Measurements from ENCODE around the gene REEP1.

REEP1 gene

DNA sequence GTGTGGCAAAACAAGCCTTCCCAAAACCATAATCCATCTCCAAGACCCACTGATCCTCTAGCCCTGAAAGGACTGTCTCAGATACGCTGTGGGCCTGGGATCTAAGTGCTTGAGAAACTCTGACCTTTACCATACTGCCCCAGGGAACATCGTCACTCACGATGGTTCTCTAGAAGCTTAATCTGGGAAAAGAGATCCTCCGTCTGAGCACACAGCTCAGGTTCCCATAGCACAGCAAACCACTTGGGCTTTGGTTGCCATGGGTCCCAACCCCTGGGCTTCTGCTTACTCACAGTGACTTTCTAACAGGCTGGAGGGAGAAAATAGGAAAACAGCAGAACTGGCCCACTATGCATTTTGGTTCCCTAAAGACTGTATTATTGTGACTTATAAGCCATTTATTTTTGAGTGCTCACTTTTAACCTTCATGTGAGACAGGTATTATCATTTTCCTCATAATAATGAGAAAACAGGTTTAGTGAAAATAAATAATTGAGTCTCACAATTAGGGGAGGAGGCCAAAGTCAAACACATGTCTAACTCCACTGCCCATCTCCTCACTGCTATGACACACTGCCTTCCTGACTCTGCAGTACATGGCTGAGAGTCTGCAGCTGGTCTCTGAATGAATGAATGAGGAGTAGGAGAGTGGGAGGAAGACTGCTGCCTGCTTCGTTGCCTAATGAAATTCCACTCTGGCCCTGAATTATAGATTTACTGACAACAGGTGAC lies 46.7 kb downstream of the REEP1 start:
- Histone ChIP-seq H3K4me3 (no peak overlapping the region), H3K27ac (no peak overlapping the region)

DNA sequence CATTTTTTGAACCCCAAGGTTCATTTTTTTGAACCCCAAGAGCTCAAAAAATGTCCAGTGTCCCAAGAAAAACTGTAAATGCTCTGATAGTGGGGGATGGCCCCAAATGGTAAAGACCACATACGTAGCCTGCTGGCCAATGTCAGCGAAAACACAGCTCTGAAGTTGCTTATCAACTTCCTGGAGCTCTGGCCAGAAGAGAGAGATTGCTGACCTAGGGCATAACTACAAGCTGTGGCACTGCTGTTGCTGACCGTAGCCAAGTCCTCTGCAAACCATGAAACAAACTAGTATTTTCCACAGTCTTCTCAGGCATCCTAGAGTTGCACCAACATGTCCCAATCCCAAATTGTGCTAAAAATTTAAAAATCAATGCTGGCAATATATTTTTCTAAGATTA lies 50.9 kb downstream of the REEP1 start:
- no peak overlapping the region for H3K4me3 ChIP-seq
- H3K27ac ChIP-seq: no peak overlapping the region

DNA sequence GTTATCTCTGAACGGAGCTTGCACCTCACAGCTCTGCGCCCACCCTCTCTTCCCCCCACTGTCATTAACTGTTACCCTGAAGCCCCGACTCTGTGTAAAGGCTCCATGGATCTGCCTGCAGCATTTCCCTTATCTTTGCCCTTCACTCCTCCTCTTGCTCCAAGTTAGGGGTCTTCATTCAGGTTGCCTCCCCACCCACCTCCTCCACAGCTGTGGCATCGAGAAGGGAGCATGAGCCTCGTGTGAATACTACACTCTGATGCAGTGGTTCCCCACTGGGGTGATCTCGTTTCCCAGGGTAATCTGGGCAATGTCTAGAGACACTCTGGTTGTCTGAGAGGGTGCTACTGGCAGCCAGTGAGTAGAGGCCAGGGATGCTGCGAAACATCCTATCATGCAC lies 51.4 kb downstream of the REEP1 start:
- Histone ChIP-seq H3K4me3 (no peak overlapping the region), H3K27ac (no peak overlapping the region)

DNA sequence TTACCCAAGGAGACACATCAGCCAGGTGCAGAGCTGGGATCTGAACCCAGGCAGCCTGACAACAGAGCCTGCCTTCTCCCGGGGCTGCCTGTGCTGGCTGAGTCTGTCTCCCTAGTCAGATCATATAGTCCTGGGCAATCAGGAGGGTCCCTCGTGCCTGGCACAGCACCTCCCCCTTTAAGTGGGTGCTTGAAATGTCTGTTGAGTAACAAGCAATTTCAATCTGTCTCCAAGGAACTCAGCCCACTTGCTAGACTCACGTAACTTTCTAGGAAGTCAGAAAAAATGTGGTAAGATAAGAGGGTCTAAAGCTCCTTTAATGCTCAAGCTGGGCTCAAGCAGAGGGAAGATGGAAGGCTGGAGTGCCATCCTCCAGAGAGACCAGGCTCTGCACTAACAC lies 51.9 kb downstream of the REEP1 start:
- H3K27ac ChIP-seq: no peak overlapping the region
- no peak overlapping the region for H3K4me3 ChIP-seq

DNA sequence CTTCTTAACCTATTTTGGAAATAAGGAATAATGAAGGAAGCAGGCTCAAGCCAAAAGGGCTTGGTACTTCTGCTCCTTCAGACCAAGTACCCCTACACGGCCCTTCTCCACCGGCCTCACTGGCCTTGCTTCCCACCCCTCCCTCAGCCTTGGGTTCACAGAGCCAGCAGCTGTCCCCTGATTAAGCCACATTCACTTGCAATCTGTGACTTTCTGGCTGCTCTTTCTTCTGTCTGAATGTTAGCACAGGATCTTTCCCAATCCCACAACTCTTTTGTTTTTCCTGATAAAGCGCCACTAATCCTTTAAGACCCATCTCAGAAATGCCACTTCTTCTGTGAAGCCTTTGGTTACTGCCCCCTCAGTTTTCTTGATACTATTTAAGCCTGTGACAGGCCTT lies 52.4 kb downstream of the REEP1 start:
- Histone ChIP-seq H3K27ac (no peak overlapping the region), H3K4me3 (no peak overlapping the region)

DNA sequence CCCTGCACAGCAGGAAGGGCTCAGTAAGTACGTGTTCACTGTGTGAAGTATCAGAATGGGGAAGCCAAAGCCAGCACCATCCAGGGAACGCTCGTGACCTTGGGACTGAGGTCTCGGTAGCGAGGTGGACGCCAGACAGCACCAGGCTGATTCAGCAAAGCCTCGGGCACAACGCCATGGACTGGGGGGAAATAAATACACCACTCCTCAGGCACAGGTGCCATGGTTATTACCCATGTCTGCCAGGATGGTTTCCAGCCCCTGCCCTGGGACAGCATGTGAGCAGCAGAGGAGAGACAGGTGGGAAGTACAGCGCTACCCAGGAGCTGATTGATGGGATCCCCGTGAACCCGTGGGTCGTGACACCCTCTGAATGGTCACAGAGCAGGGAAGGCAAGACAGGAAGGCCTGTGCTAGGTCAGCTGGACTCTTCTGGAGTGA lies 53.0 kb downstream of the REEP1 start:
- H3K27ac ChIP-seq: no peak overlapping the region
- no peak overlapping the region for H3K4me3 ChIP-seq

DNA sequence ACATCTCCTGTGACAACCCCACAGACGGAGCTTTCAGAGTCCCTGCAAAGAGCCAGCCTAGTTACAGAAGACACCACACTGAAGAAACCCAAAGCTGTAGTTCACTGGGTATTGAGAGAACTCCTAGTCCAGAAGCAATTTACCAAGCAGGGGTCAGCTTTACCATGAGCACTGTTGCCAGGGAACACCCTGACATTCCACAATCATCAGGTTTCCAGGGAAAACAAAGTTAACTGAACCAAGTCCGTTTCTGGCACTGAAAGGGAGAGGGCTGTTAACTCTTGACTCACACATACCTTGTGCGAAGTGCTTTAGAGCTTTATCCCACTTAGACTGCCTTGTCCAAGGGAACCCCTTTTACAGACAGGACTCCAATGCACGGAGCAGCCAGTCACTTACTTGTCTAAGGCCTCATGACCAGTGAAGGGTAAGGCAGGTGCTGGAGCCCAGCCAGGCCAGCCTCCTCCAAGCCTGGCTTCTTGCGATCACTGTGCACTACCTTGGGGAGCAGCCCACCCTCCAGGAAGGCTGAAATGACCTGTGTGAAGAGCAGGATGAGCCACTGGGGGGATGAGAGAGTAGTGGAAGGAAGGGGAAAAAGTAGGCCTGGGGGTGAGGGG lies 53.9 kb downstream of the REEP1 start:
- no peak overlapping the region for H3K27ac ChIP-seq

DNA sequence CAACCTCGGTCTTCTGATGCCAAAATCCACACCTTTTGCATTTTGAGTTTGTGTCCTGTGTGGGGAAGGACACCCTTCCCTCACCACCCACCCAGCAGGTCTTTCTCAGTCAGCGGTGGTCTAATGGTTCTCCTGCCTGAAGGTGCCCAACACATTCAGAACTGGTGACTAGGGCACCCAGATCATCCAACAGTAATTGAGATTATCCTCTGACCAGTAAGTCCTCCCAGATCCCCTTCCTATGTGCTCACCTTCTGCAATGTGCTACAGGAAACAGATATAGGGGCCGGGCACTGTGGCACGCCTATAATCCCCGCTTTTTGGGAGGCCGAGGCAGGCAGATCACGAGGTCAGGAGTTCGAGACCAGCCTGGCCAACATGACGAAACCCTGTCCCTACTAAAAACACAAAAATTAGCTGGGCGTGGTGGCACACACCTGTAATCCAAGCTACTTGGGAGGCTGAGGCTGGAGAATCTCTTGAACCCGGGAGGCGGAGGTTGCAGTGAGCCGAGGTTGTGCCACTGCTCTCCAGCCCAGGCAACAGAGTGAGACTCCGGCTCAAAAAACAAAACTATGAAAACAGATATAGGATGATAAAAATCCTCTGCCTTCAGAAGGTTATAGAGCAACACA lies 56.2 kb downstream of the REEP1 start:
- Histone ChIP-seq H3K27ac (no peak overlapping the region), H3K4me3 (no peak overlapping the region)

More for the DNA sequence above, 53.9 kb downstream of the REEP1 start:
- no peak overlapping the region for H3K4me3 ChIP-seq

DNA sequence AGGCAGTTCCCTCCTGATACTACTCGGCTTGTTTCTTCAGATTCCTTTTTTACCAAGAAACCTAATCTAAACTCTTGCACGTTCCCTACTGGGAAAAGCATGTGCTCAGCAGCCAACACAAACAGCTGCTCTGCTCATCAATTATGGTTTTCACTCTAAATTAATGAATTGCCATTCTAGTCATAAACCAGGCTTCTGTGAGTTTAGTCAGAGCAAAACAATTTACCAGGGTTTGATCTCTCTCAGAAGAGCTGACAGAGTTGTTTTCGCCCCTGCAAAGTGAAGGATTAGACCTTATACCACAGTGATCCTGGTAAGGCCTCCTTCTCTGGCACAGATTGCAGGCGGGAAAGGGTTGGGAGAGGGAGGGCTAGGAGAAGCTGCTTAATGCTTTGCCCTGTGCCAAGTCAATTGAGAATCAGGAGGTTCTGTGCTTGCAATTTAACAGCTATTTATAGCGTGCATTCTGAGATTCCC lies 57.2 kb downstream of the REEP1 start:
- H3K4me3 ChIP-seq: no peak overlapping the region
- H3K27ac ChIP-seq: no peak overlapping the region

DNA sequence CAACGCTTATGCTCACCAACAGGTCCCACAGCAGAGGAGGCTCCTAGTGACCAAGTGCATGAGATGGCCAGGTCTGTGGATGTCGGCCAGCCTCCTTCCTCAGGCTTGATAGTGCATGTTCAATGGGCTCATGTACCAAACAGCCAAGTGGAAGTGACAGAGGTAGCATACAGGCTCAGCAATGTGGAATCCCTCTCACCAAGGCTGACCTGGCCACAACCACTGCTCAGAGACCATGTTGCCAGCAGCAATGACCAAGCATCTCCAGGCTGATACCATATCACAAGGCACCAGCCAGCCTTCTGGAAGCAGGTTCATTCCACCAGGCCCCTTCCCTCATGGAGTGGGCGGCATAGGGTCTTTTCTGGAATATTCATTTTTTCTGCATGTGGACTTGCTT lies 61.5 kb downstream of the REEP1 start:
- Histone ChIP-seq H3K27ac (no peak overlapping the region), H3K4me3 (no peak overlapping the region)

DNA sequence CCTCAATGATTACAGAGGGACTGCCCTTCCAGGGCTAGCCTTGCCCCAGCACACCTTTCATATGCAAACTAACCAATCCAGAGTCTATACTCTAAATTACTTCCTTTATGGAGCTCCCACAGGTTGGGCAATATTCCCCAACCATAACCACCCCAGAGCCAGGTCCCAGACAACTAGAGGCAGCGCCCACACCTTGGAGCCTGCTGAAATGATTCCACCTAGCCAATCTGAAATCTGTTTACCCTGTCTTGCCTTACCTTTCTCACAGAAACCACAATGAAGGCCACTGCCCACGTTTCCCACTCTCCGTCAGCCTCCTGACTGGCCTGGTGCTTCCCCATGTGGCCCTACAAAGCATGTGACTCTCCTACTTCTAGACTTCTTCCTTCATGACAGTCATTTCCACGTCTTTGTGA lies 62.0 kb downstream of the REEP1 start:
- H3K4me3 ChIP-seq: no peak overlapping the region
- no peak overlapping the region for H3K27ac ChIP-seq

DNA sequence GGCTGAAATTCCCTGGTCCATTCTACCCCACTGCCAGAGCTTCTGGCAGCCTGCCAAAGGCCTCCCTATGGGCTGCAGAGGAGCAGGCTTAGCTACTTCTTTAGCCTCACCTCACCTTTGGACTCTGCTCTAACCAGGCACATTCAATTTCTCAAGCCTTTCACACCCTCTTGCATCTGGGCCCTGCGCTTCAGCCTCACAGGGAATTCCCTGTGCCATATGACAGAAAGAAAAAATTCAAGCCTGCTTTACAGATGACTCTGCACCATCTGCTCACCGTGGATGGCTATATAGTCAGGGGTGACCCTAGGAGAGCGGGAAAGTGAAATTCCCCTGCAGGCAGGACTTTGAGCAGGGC lies 62.5 kb downstream of the REEP1 start:
- Histone ChIP-seq H3K27ac (no peak overlapping the region), H3K4me3 (no peak overlapping the region)

DNA sequence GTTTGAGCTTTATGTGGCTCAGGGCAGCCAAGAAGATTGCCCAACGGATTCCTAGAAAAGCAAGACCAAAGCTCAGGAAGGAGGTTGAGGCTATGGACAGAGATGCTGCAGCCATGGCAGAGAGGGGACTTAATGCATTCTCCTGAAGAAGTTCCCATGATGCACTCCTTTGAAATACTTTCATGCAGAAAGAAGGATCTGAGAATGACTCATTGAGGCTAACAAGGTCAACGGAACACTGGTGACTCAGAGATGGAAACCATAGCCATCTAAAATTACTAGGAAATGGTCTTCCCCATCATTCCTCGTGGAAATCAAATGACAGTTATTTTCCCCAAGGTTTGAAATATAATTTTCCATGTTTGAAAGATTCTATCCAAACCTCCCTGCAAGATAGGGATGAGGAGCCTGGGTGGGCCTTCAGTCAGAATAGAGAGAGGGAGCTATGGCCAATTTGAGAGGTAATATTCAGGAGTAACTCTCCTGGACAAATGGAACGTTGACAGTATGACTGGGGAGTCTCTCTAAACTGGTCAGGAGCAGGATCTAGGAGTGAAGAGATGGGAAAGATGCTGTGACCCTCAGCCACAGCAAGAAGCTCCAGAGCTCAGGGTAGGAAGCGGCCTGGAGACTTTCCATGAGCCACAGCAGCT lies 63.0 kb downstream of the REEP1 start:
- Histone ChIP-seq H3K27ac (no peak overlapping the region), H3K4me3 (no peak overlapping the region)

DNA sequence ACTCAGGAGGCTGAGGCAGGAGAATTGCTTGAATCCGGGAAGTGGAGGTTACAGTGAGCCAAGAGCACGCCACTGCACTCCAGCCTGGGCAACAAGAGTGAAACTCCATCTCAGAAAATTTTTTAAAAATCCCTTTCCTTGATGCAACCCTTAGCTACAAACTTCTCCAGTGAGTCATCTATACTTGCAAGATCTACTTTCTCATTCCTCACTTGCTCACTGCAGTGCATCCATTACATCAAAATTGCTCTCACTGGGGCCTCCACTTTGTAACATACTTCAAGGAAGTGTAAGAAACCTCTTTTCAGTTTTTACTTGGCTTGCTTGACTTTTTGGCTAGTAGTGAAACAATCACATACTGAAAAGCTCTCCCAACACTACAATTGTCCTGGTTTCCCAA lies 65.3 kb downstream of the REEP1 start:
- Histone ChIP-seq H3K4me3 (no peak overlapping the region), H3K27ac (no peak overlapping the region)

DNA sequence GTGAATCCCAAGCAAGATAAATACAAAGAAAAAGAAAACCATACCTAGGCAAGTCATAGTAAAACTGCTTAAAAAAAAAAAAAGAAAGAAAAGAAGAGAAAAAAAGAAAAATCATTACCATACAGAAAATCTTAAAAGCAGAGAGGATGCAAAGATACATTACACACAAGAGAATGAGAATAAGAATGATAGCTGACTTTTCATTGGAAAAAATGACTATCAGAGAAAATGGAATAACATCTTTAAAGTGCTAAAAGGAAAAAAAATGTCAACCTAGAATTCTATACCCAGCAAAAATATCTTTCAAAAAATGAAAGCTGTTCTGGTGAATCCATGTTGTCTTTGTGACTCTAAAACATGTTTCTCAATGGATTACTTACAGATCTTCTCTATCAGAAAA lies 66.2 kb downstream of the REEP1 start:
- no peak overlapping the region for H3K4me3 ChIP-seq

DNA sequence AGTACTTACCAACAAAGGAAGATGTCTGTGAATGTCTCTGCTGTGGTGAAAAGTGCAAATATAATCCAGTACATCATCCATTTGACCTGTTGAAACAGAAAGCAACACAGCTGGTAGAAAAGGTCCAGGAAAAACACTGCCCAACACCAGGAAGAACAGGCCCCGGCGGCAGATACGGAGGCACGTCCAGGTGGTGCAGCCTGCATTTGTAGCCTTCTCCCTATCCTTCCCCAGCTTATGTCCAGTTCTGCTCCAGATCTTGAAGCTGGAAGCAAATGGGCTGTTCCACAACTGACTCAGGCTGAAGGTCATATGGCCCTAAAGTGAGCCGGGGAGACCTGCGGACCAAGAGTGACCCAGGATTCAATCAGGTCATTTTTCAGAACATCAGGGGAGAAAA lies 73.5 kb downstream of the REEP1 start:
- H3K27ac ChIP-seq: no peak overlapping the region
- H3K4me3 ChIP-seq: no peak overlapping the region

More for the DNA sequence above, 66.2 kb downstream of the REEP1 start:
- H3K27ac ChIP-seq: no peak overlapping the region

DNA sequence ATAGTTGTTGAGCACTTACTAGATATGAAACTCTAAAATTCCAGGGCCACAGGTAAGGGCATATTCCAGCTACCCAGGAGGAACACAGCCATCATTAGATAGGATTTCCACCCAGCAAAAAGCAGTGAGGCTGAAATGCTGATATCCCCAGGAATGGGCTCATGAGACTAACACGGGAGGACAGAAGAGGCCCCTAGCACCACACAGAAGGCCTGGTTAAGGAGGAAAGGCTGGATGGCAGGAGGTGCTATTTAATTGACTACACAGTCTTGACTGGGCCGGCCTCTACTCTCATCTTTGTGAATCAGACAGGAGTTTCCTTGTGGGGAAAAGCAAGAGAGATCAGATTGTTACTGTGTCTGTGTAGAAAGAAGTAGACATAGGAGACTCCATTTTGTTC lies 76.4 kb downstream of the REEP1 start:
- Histone ChIP-seq H3K4me3 (no peak overlapping the region), H3K27ac (no peak overlapping the region)

DNA sequence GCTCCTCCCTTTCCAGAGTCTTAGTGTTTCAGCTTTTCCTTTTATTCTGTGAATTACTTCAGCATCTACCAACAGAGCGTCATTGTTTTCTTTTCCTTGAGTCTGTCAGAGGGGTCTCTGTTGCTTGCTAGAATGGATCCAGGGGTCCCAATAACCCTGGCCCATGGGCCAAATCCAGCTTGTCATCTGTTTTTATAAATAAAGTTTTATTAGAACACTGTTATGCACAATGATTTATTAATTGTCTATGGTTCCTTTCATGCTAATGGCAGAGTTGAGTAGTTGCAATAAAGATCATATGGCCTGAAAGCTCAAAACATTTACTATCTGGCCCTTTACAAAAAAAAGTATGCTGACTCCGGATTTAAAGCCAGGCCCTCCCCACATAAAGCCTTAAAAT lies 79.3 kb downstream of the REEP1 start:
- H3K27ac ChIP-seq: no peak overlapping the region
- H3K4me3 ChIP-seq: no peak overlapping the region

DNA sequence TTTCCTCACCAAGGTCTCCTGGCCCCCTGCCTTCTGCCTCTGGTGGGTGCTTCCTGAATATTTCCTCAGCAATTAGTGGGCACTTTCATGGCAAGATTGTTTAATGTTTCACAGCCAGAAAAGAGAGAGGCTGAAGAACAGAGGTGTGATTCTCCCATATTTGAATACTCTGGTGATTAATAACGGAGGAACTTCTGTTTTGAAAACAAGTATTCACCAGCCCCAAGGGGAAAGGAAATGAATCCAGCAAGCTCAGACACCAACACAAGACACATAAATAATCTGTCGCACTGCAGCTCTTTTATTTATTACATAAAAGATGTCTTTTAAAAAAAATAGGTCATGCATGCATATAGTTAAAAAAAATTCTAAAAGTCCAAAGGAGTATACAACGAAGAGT lies 80.4 kb downstream of the REEP1 start:
- H3K27ac ChIP-seq: peak overlapping the region in 1 of 21 experiments; percentile 18
- H3K4me3 ChIP-seq: no peak overlapping the region

DNA sequence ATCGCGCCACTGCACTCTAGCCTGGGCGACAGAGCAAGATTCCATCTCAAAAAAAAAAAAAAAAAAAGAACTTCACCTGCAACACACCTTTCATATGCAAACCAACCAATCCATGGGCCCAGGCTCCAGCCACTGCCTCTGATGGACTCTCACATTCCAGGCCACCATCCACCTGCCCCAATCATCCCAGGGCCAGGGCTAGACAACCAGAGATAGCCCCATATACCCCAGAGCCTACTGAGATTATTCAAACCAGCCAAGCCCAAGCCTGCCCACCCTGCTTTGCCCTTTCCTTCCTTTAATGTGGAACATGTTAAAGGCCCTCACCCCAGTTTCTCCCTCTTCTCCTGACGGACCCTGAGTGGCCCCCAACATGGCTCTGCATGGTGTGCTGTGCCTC lies 81.1 kb downstream of the REEP1 start:
- peak overlapping the region in 1 of 21 experiments; percentile 18 for H3K27ac ChIP-seq
- H3K4me3 ChIP-seq: no peak overlapping the region
